Adrenal gland (tissue), 5 donors: ENCODE results near the gene OR51B5.
"Not testable (repeated sequence)": the region's sequence is repeated elsewhere in the genome, so short reads cannot be mapped to it uniquely, and the experiment has no call there.

Experiments used
- POLR2A ChIP-seq, 2 donors: fragments of 450-650 bp; IDR thresholded peaks; one replicate each; pipeline ENCODE4 v1.6.1; 2017; ENCODE audit warnings: antibody characterized with exemption in 2 of 2, mild to moderate bottlenecking in 2 of 2, moderate library complexity in 1 of 2
- TF ChIP-seq, protein P1 (sequence below), 6 experiments: fragments of 450-650 bp in 4 of 6; fragments of 200-600 bp in 2 of 6; sonication (generic) in 1 of 6; IDR thresholded peaks; 1 replicate in 5 of 6; 2 replicates in 1 of 6; pipeline versions ENCODE4 v1.5.1 to v1.8.0; 2016 to 2021; ENCODE audit warnings: antibody characterized with exemption in 6 of 6, mild to moderate bottlenecking in 2 of 6, moderate library complexity in 1 of 6
- donor health status: DM: no; HTN: no; CAD: no.

DNA sequence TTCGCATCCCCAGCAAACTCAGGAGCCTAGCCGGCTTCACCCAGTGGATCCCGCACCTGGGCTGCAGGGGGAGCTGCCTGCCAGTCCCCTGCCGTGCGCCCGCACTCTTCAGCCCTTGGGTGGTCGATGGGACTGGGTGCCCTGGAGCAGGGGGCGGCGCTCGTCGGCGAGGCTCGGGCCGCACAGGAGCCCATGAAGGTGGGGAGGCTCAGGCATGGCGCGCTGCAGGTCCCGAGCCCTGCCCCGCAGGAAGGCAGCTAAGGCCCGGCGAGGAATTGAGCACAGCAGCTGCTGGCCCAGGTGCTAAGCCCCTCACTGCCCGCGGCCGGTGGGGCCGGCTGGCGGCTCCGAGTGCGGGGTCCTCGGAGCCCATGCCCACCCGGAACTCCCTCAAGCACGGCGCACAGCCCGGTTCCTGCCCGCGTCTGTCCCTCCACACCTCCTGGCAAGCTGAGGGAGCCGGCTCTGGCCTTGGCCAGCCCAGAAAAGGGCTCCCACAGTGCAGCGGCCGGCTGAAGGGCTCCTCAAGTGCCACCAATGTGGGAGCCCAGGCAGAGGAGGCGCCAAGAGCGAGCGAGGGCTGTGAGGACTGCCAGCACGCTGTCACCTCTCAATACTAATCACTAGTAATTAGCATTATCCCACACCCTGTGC is 48.9 kb downstream of the OR51B5 start:
- TF ChIP-seq, protein P1, sequence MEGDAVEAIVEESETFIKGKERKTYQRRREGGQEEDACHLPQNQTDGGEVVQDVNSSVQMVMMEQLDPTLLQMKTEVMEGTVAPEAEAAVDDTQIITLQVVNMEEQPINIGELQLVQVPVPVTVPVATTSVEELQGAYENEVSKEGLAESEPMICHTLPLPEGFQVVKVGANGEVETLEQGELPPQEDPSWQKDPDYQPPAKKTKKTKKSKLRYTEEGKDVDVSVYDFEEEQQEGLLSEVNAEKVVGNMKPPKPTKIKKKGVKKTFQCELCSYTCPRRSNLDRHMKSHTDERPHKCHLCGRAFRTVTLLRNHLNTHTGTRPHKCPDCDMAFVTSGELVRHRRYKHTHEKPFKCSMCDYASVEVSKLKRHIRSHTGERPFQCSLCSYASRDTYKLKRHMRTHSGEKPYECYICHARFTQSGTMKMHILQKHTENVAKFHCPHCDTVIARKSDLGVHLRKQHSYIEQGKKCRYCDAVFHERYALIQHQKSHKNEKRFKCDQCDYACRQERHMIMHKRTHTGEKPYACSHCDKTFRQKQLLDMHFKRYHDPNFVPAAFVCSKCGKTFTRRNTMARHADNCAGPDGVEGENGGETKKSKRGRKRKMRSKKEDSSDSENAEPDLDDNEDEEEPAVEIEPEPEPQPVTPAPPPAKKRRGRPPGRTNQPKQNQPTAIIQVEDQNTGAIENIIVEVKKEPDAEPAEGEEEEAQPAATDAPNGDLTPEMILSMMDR (IDR thresholded peaks at IDR 0.05), result not testable (repeated sequence)
- TF ChIP-seq POLR2A (IDR thresholded peaks at IDR 0.05), result not testable (repeated sequence)
